NK-92 treated with Interleukin-12 subunit alpha and Interleukin-12 subunit beta, amount 100 ng/mL, for 24 hours (cell line): ENCODE results near the gene RPP30.

Experiments
- DNase-seq: peaks from one replicate; lab custom pipeline; 2025; lab: John Stamatoyannopoulos, UW

Gene RPP30

GRCh38 chr10:90944749-90945148, 73.0 kb downstream of the RPP30 start:
- no peak for DNase-seq

GRCh38 chr10:90945491-90946070, 73.8 kb downstream of the RPP30 start:
- DNase-seq: no peak

- DNase-seq: no peak
These were observed 75.5 kb downstream of the RPP30 start for GRCh38 chr10:90947030-90947960.
